DOHH2 (cell line): ENCODE results near the gene RAD51B.

Experiments
- H3F3A ChIP-seq: fragments of 200-600 bp; sonication (generic), shearing (Covaris generic); 2 replicates; pipeline ENCODE4 v1.6.0; 2016; ENCODE audit warnings: antibody characterized with exemption, mild to moderate bottlenecking; ENCODE audit not compliant: control insufficient read depth, insufficient read depth
- H3K27ac ChIP-seq: fragments of 200-600 bp; sonication (generic); 2 replicates; pipeline ENCODE4 v1.5.1; 2014; ENCODE audit warnings: low read depth, mild to moderate bottlenecking, low read length, moderate library complexity
- H3K27me3 ChIP-seq: fragments of 200-600 bp; sonication (generic); 2 replicates; pipeline ENCODE4 v1.6.1; 2014; ENCODE audit warnings: mild to moderate bottlenecking, low read length, mixed read lengths; ENCODE audit not compliant: control insufficient read depth
- H3K36me3 ChIP-seq: fragments of 200-600 bp; sonication (generic); 2 replicates; pipeline ENCODE4 v1.6.1; 2014; ENCODE audit warnings: mild to moderate bottlenecking, low read length, moderate library complexity, mixed read lengths; ENCODE audit not compliant: control insufficient read depth
- H3K4me1 ChIP-seq: fragments of 200-600 bp; sonication (generic); 2 replicates; pipeline ENCODE4 v1.6.1; 2014; ENCODE audit warnings: mild to moderate bottlenecking, low read length, mixed read lengths; ENCODE audit not compliant: control insufficient read depth
- H3K4me2 ChIP-seq: fragments of 200-600 bp; sonication (generic); 2 replicates; pipeline ENCODE4 v1.6.0; 2014; ENCODE audit warnings: mild to moderate bottlenecking, low read length, moderate library complexity
- H3K4me3 ChIP-seq: fragments of 200-600 bp; sonication (generic); 2 replicates; pipeline ENCODE4 v1.5.1; 2014; ENCODE audit warnings: mild to moderate bottlenecking, low read length, mixed read lengths
- H3K79me2 ChIP-seq: fragments of 200-600 bp; sonication (generic); 2 replicates; pipeline ENCODE4 v1.6.1; 2014; ENCODE audit warnings: mild to moderate bottlenecking, low read length, mixed read lengths; ENCODE audit not compliant: control insufficient read depth
- H3K9me2 ChIP-seq: fragments of 200-600 bp; sonication (generic); replicated peaks from 2 replicates; pipeline ENCODE4 v1.6.1; 2014; ENCODE audit warnings: mild to moderate bottlenecking, low read length, mixed read lengths; ENCODE audit not compliant: control insufficient read depth
- H3K9me3 ChIP-seq: fragments of 200-600 bp; sonication (generic); 2 replicates; pipeline ENCODE4 v1.6.1; 2014; ENCODE audit warnings: antibody characterized with exemption, low read length, mixed read lengths; ENCODE audit not compliant: control insufficient read depth, insufficient read depth
- H4K20me1 ChIP-seq: fragments of 200-600 bp; sonication (generic); 2 replicates; pipeline ENCODE4 v1.6.0; 2014; ENCODE audit warnings: low read depth, mild to moderate bottlenecking, antibody characterized with exemption, low read length, moderate library complexity; ENCODE audit not compliant: control insufficient read depth, insufficient read depth
- CTCF ChIP-seq: fragments of 200-600 bp; sonication (generic); IDR thresholded peaks from one replicate; pipeline ENCODE4 v1.5.1; 2014; ENCODE audit warnings: antibody characterized with exemption, mild to moderate bottlenecking, low read depth, low read length; ENCODE audit not compliant: poor library complexity, severe bottlenecking
- EZH2phosphoT487 ChIP-seq: fragments of 200-600 bp; sonication (generic); IDR thresholded peaks from 2 replicates; pipeline ENCODE4 v1.6.1; 2017; ENCODE audit warnings: borderline replicate concordance, mild to moderate bottlenecking, antibody characterized with exemption, low read length, moderate library complexity, mixed read lengths

RAD51B gene

GRCh38 chr14:67875175-67876006 lies 55.8 kb downstream of the RAD51B start:
- Histone ChIP-seq H3K27me3 (no peaks in the 10 kb centered on the region), H4K20me1 (no peaks in the 10 kb centered on the region), H3K79me2 (no peaks in the 10 kb centered on the region), H3K36me3 (no peaks in the 10 kb centered on the region), H3K4me2 (no peak overlapping the region), H3K4me3 (no peak overlapping the region), H3K9me2 (no peaks in the 10 kb centered on the region), H3K27ac (no peak overlapping the region), H3K9me3 (no peaks in the 10 kb centered on the region), H3F3A (no peaks in the 10 kb centered on the region), H3K4me1 (no peaks in the 10 kb centered on the region)
- TF ChIP-seq EZH2phosphoT487 (no peak), CTCF (no peak)

GRCh38 chr14:67879026-67879425 lies 59.4 kb downstream of the RAD51B start:
- Histone ChIP-seq H3K9me3 (no peaks in the 10 kb centered on the region), H3K27ac (no peak overlapping the region), H3K9me2 (no peaks in the 10 kb centered on the region), H3K4me1 (no peaks in the 10 kb centered on the region), H4K20me1 (no peaks in the 10 kb centered on the region), H3F3A (no peaks in the 10 kb centered on the region), H3K4me3 (no peak overlapping the region), H3K4me2 (no peak overlapping the region), H3K27me3 (no peaks in the 10 kb centered on the region), H3K36me3 (no peaks in the 10 kb centered on the region), H3K79me2 (no peaks in the 10 kb centered on the region)
- TF ChIP-seq EZH2phosphoT487 (no peak), CTCF (no peak)

GRCh38 chr14:67881225-67881624 lies 61.6 kb downstream of the RAD51B start:
- H3F3A ChIP-seq, result no peaks in the 10 kb centered on the region
- no peak overlapping the region for H3K4me2 ChIP-seq
- H3K36me3 ChIP-seq, result no peaks in the 10 kb centered on the region; the same call in 1 of the 2 replicates

More at GRCh38 chr14:67881225-67881624, 61.6 kb downstream of the RAD51B start:
- Histone ChIP-seq H3K27ac (no peak overlapping the region), H3K4me1 (0 out of 2 replicates have a peak, but pooled peaks cover 5% of the 10 kb centered on the region), H4K20me1 (no peaks in the 10 kb centered on the region; the same call in 1 of the 2 replicates), H3K9me3 (no peaks in the 10 kb centered on the region), H3K4me3 (no peak overlapping the region), H3K79me2 (no peaks in the 10 kb centered on the region), H3K9me2 (no peaks in the 10 kb centered on the region), H3K27me3 (no peaks in the 10 kb centered on the region)
- no peak for TF ChIP-seq CTCF
- TF ChIP-seq EZH2phosphoT487, result no peak
